Measurements from ENCODE around the gene NFIA. TPM values are rescaled to one million over a fixed set of nuclear protein-coding genes. Genes with fewer than 3 reads are reported as not detected.

Gene NFIA
- total RNA-seq, 1 donor from 2014 or later: 1.2 TPM

DNA sequence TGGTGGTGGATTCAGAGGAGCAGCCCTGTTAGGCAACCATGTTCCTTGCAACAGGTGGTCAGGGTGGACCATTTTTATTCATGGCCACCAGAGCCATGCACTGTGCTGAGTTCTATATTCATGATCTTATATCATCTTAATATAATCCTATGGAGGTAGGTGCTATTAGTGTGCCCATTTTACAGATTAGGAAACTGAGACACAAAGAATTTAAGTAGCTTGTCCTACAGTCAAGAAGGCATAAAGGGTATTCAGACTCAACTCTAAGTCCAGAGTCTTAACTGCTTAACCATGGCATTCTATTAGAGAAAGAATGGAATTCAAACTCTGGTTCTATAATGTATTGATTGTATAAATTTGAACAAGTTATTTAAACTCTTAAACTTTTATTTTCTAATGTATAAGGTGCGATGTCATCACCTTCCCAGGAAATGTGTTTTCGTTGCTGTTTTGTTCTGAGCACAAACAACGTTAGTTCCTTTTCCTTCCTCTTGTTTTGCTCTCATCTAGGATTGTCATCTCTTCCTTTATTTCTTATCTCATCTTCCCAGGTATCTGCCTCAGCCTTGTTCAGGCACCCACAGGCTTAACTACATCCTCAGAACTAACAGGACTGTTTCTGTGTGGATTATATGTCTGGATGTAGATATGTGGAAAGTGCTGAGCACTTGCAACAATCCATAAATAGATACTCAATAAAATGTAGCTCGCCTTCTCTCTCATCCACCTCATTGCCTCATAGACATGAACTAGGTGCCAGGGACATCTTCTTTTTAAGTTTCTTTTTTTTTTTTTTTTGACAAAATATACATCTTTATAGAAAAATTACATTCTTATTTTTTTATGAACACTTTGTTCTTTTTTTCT, 207.1 kb downstream of the NFIA start:
- DNase-seq (ENCODE audit: low spot score, unreplicated experiment): no peak
- Mint-ChIP-seq H3K4me1 (ENCODE audit: low read depth) (peaks cover 5% of the 10 kb centered on the region), H3K36me3 (ENCODE audit: insufficient read depth) (no peaks in the 10 kb centered on the region), H3K27me3 (peaks cover 18% of the 10 kb centered on the region), H3K9me3 (ENCODE audit: low read depth) (no peaks in the 10 kb centered on the region), H3K4me3 (ENCODE audit: low read depth) (no peak overlapping the region), H3K27ac (no peak overlapping the region)
- no peak for TF ChIP-seq CTCF (IDR thresholded peaks at IDR 0.05; ENCODE audit: unreplicated experiment)

DNA sequence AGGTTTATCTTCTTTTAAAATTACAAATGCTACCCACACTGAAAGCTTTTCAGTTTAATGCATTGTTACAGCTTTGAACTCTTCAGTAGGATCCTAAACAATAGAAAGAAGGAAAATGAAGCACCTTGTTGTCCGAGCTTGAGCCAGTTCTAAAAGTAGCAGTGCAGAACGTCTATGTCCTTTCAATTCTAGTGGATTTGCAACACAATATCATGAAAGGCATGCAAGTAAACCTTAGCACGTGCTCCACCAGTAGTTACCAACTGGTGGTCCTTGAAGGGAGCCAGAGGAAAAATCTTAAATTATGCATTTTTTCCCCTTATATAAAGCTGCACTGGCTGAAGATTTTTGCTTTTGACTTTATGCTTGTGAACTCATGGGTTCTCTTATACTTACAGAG, 208.2 kb downstream of the NFIA start:
- Mint-ChIP-seq H3K27me3 (peaks cover 22% of the 10 kb centered on the region), H3K36me3 (ENCODE audit: insufficient read depth) (no peaks in the 10 kb centered on the region), H3K4me1 (ENCODE audit: low read depth) (peaks cover 5% of the 10 kb centered on the region), H3K9me3 (ENCODE audit: low read depth) (no peaks in the 10 kb centered on the region), H3K27ac (no peak overlapping the region), H3K4me3 (ENCODE audit: low read depth) (no peak overlapping the region)
- DNase-seq (ENCODE audit: low spot score, unreplicated experiment): no peak
- TF ChIP-seq CTCF (IDR thresholded peaks at IDR 0.05; ENCODE audit: unreplicated experiment): no peak

DNA sequence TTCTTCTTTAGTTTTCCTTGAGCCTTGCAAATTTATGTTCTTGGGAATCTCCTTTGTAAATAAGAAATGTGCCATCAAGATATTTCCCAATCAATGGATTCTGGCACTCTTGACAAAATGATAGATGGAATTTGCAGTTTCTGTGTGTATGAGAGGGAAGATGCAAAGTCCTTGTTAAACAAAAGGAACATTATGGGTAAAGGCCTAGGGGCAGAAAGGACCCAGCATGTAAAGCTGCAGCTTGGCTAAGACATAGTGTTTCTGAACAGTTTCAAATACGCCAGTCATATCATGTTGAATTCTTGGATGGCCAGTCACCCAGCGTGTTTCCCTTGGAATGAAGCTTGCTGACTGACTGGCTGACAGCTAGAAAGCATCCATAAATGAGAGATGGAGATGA, 210.8 kb downstream of the NFIA start:
- Mint-ChIP-seq H3K4me1 (ENCODE audit: low read depth) (peaks cover 6% of the 10 kb centered on the region), H3K9me3 (ENCODE audit: low read depth) (peaks cover 4% of the 10 kb centered on the region), H3K36me3 (ENCODE audit: insufficient read depth) (peaks cover 2% of the 10 kb centered on the region), H3K27ac (no peak overlapping the region), H3K4me3 (ENCODE audit: low read depth) (no peak overlapping the region), H3K27me3 (peaks cover 19% of the 10 kb centered on the region)
- DNase-seq (ENCODE audit: low spot score, unreplicated experiment): no peak
- no peak for TF ChIP-seq CTCF (IDR thresholded peaks at IDR 0.05; ENCODE audit: unreplicated experiment)

GRCh38 chr1:61293986-61294504, 211.7 kb downstream of the NFIA start:
- H3K4me3 Mint-ChIP-seq (ENCODE audit: low read depth): no peak overlapping the region
- DNase-seq (ENCODE audit: low spot score, unreplicated experiment): no peak
- H3K36me3 Mint-ChIP-seq (ENCODE audit: insufficient read depth): peaks cover 2% of the 10 kb centered on the region
- H3K27ac Mint-ChIP-seq: no peak overlapping the region
- peaks cover 9% of the 10 kb centered on the region for H3K4me1 Mint-ChIP-seq (ENCODE audit: low read depth)
- peaks cover 19% of the 10 kb centered on the region for H3K27me3 Mint-ChIP-seq
- peaks cover 5% of the 10 kb centered on the region for H3K9me3 Mint-ChIP-seq (ENCODE audit: low read depth)
- no peak for TF ChIP-seq CTCF (IDR thresholded peaks at IDR 0.05; ENCODE audit: unreplicated experiment)

- H3K4me1 Mint-ChIP-seq (ENCODE audit: low read depth): peaks cover 18% of the 10 kb centered on the region
- no peak for TF ChIP-seq CTCF (IDR thresholded peaks at IDR 0.05; ENCODE audit: unreplicated experiment)
- DNase-seq (ENCODE audit: low spot score, unreplicated experiment): no peak
- H3K4me3 Mint-ChIP-seq (ENCODE audit: low read depth): no peak overlapping the region
- no peak overlapping the region for H3K27ac Mint-ChIP-seq
- peaks cover 5% of the 10 kb centered on the region for H3K9me3 Mint-ChIP-seq (ENCODE audit: low read depth)
- peaks cover 16% of the 10 kb centered on the region for H3K27me3 Mint-ChIP-seq
- H3K36me3 Mint-ChIP-seq (ENCODE audit: insufficient read depth): peaks cover 2% of the 10 kb centered on the region
These were observed 212.6 kb downstream of the NFIA start for GRCh38 chr1:61294930-61295329.

All from progenitor cell of endocrine pancreas (in vitro differentiated cells).